Osteocyte (in vitro differentiated cells): ENCODE measurements around the gene ITIH4. TPM values are rescaled to one million over a fixed set of nuclear protein-coding genes. Genes with fewer than 3 reads are reported as not detected.
A peak's percentile ranks its signal among the peaks of the same experiment; 100 is the strongest.

Experiments used
- DNase-seq: peaks from one replicate; pipeline ENCODE4 v3.0.0; 2021; ENCODE audit warnings: mixed read lengths; ENCODE audit not compliant: unreplicated experiment; ENCODE audit errors: extremely low spot score
- H3K27ac Mint-ChIP-seq: one replicate; pipeline ENCODE4 v1.8.0; 2021; ENCODE audit warnings: mild to moderate bottlenecking, mixed read lengths; ENCODE audit not compliant: unreplicated experiment
- H3K27me3 Mint-ChIP-seq: one replicate; pipeline ENCODE4 v1.8.0; 2021; ENCODE audit warnings: mixed read lengths; ENCODE audit not compliant: unreplicated experiment
- H3K36me3 Mint-ChIP-seq: one replicate; pipeline ENCODE4 v1.8.0; 2021; ENCODE audit warnings: mixed read lengths; ENCODE audit not compliant: unreplicated experiment
- H3K4me1 Mint-ChIP-seq: one replicate; pipeline ENCODE4 v1.8.0; 2021; ENCODE audit warnings: mixed read lengths; ENCODE audit not compliant: unreplicated experiment
- H3K4me3 Mint-ChIP-seq: one replicate; pipeline ENCODE4 v1.8.0; 2021; ENCODE audit warnings: mild to moderate bottlenecking, moderate library complexity, mixed read lengths; ENCODE audit not compliant: unreplicated experiment
- H3K9me3 Mint-ChIP-seq: one replicate; pipeline ENCODE4 v1.8.0; 2021; ENCODE audit warnings: mixed read lengths; ENCODE audit not compliant: unreplicated experiment
- total RNA-seq: library from RNA; stranded (reverse); gene quantifications from 2 replicates; pipeline ENCODE4 v1.2.1, GENCODE V29; 2021
- TF ChIP-seq, protein P1 (sequence below): fragments of 200-600 bp; sonication (generic); IDR thresholded peaks from 2 replicates; pipeline ENCODE4 v1.5.0; 2021; ENCODE audit warnings: antibody characterized with exemption, mild to moderate bottlenecking, moderate library complexity

The ITIH4 gene
- total RNA-seq, 1 donor from 2014 or later = 7.2 TPM

- peaks cover 4% of the 10 kb centered on the region for H3K4me1 Mint-ChIP-seq
Observed at GRCh38 chr3:52851348-52851747, 20.9 kb upstream of the ITIH4 start.

DNA sequence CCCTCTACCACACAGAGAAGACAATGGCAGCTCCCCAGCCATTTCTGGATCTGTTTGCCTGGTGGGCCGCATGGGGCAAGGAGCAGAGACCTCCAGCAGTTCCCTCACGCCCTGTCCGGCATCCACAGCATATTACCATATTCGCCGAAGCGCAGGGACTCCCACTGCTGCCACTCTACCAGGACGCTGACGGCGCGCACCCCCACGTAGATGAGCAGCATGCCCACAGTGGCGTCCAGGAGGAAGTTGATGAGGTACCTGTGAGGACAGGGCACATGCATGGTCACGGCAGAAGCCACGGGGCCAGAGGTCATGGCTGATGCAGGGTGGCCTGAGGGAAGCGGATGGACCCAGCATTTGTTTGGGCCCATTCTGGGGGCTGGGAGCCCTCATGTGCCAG lies 19.2 kb upstream of the ITIH4 start:
- no peaks in the 10 kb centered on the region for H3K27me3 Mint-ChIP-seq
- H3K4me3 Mint-ChIP-seq = no peak overlapping the region
- H3K36me3 Mint-ChIP-seq = peaks cover 9% of the 10 kb centered on the region
- peaks cover 18% of the 10 kb centered on the region for H3K4me1 Mint-ChIP-seq
- H3K9me3 Mint-ChIP-seq = no peaks in the 10 kb centered on the region
- H3K27ac Mint-ChIP-seq = no peak overlapping the region
- DNase-seq = no peak
- TF ChIP-seq, protein P1, sequence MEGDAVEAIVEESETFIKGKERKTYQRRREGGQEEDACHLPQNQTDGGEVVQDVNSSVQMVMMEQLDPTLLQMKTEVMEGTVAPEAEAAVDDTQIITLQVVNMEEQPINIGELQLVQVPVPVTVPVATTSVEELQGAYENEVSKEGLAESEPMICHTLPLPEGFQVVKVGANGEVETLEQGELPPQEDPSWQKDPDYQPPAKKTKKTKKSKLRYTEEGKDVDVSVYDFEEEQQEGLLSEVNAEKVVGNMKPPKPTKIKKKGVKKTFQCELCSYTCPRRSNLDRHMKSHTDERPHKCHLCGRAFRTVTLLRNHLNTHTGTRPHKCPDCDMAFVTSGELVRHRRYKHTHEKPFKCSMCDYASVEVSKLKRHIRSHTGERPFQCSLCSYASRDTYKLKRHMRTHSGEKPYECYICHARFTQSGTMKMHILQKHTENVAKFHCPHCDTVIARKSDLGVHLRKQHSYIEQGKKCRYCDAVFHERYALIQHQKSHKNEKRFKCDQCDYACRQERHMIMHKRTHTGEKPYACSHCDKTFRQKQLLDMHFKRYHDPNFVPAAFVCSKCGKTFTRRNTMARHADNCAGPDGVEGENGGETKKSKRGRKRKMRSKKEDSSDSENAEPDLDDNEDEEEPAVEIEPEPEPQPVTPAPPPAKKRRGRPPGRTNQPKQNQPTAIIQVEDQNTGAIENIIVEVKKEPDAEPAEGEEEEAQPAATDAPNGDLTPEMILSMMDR = no peak

More at GRCh38 chr3:52851348-52851747, 20.9 kb upstream of the ITIH4 start:
- H3K27ac Mint-ChIP-seq = no peak overlapping the region
- H3K4me3 Mint-ChIP-seq = no peak overlapping the region
- H3K9me3 Mint-ChIP-seq = no peaks in the 10 kb centered on the region
- peaks cover 9% of the 10 kb centered on the region for H3K36me3 Mint-ChIP-seq
- no peak for DNase-seq
- no peaks in the 10 kb centered on the region for H3K27me3 Mint-ChIP-seq
- TF ChIP-seq, protein P1 = peak; percentile 62

DNA sequence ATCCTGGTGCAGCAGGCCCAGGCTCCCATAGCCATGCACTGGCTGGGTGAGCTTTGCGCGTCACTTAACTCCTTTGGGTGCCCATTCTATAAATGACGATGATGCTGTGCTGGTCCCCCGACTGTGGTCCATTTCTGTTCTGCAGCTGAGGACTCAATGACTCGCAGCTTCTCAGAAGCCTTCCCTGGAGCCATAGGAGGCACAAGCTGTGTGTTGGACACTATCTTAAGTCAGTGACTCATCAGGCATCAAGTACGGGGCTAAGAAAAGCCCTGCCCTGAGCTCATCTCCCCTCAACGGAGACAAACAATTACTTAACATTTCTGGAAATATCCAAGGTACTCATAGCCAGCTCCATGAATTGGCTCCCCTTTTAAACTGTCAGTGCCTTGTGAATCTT lies 18.1 kb upstream of the ITIH4 start:
- Mint-ChIP-seq H3K27me3 (no peaks in the 10 kb centered on the region), H3K27ac (no peak overlapping the region), H3K4me1 (peaks cover 21% of the 10 kb centered on the region), H3K36me3 (peaks cover 9% of the 10 kb centered on the region), H3K4me3 (no peak overlapping the region), H3K9me3 (no peaks in the 10 kb centered on the region)
- TF ChIP-seq, protein P1 = no peak
- DNase-seq = no peak

GRCh38 chr3:52847726-52848125 lies 17.3 kb upstream of the ITIH4 start:
- H3K27me3 Mint-ChIP-seq = no peaks in the 10 kb centered on the region
- DNase-seq = no peak
- peaks cover 9% of the 10 kb centered on the region for H3K36me3 Mint-ChIP-seq
- H3K27ac Mint-ChIP-seq = no peak overlapping the region
- TF ChIP-seq, protein P1 = no peak
- peaks cover 23% of the 10 kb centered on the region for H3K4me1 Mint-ChIP-seq
- H3K9me3 Mint-ChIP-seq = no peaks in the 10 kb centered on the region
- no peak overlapping the region for H3K4me3 Mint-ChIP-seq

DNA sequence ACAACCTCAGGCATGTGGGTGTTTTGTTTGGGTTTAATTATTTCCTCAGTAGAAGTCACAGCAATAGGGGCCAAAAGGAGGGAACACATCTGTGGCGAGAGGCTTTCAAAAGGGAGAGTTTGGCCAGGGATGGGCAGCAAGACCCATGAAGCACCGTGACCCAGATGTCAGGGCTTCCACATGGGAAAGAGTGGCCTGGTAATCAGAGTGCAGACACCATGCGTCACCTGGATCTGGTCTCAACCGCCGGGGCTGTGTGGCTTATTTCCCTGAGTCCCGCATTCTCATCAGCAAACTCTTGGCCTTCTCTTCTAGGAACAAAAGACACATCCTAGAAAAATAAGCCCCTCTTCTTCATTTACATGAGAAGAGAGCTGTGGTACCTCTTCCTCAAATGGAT lies 16.8 kb upstream of the ITIH4 start:
- DNase-seq = no peak
- Mint-ChIP-seq H3K27me3 (no peaks in the 10 kb centered on the region), H3K4me1 (peaks cover 23% of the 10 kb centered on the region)

More for the DNA sequence above, 16.8 kb upstream of the ITIH4 start:
- H3K9me3 Mint-ChIP-seq = no peaks in the 10 kb centered on the region
- no peak overlapping the region for H3K4me3 Mint-ChIP-seq
- peaks cover 9% of the 10 kb centered on the region for H3K36me3 Mint-ChIP-seq
- TF ChIP-seq, protein P1 = no peak
- no peak overlapping the region for H3K27ac Mint-ChIP-seq
